Measurements from ENCODE around the gene TACR1. TPM values are rescaled to one million over a fixed set of nuclear protein-coding genes. Genes with fewer than 3 reads are reported as not detected.

The TACR1 gene
- total and polyA plus RNA-seq, 2 donors (not counting 1 experiment from before 2014, with no cell fraction given), result 0.01 to 0.05 TPM

- H3K79me2 ChIP-seq (ENCODE audit: control insufficient read depth, insufficient read depth, low read length), result no peaks in the 10 kb centered on the region
- TF ChIP-seq CTCF (IDR thresholded peaks at IDR 0.05) (no peak), EZH2 (IDR thresholded peaks at IDR 0.05; ENCODE audit: borderline replicate concordance, insufficient read depth, low read depth, low read length, poor library complexity, severe bottlenecking) (no peak)
- no peaks in the 10 kb centered on the region for H4K20me1 ChIP-seq (ENCODE audit: control insufficient read depth, insufficient read depth, low read length, poor library complexity, severe bottlenecking)
- H3K4me1 Mint-ChIP-seq, result no peaks in the 10 kb centered on the region
- CTCF ChIA-PET, result no interaction called here
- no peak overlapping the region for H3K27ac Mint-ChIP-seq
- no peaks in the 10 kb centered on the region for H3K9me3 Mint-ChIP-seq (ENCODE audit: insufficient read depth)
- no peak overlapping the region for H3K4me3 ChIP-seq (ENCODE audit: control extremely low read depth in 1 of 5, extremely low read depth in 1 of 5, insufficient read depth in 1 of 5, low read depth in 2 of 5, low read length in 4 of 5)
- POLR2A ChIA-PET, result no interaction called here
- H3K27ac ChIP-seq (ENCODE audit: low read length in 2 of 2), result no peak overlapping the region
- intact Hi-C loops (cut with micrococcal nuclease), result no loop called here
- no peak overlapping the region for H3K9ac ChIP-seq (ENCODE audit: low read length)
- ATAC-seq (ENCODE audit: low read depth), result no peak
- H3K27me3 ChIP-seq (replicated peaks in 1 of 4; ENCODE audit: control extremely low read depth in 1 of 4, control insufficient read depth in 3 of 4, insufficient read depth in 4 of 4, low read length in 3 of 4), result peaks cover 0 to 2% (median 0%) of the 10 kb centered on the region in 4 experiments
- H3K36me3 ChIP-seq (replicated peaks in 1 of 2; ENCODE audit: control extremely low read depth in 1 of 2, control insufficient read depth in 1 of 2, extremely low read depth in 1 of 2, insufficient read depth in 2 of 2, low read length in 1 of 2), result no peaks in the 10 kb centered on the region
- DNase-seq, result no peak
- no peak overlapping the region for H3K4me3 Mint-ChIP-seq
- no peaks in the 10 kb centered on the region for H3K4me1 ChIP-seq (ENCODE audit: control insufficient read depth in 2 of 2, insufficient read depth in 2 of 2, low read length in 2 of 2)
- H3K27me3 Mint-ChIP-seq, result peaks cover 6% of the 10 kb centered on the region
- H3K4me2 ChIP-seq (replicated peaks; ENCODE audit: low read depth, low read length, poor library complexity, severe bottlenecking), result no peak overlapping the region
- no peak overlapping the region for H2AFZ ChIP-seq (ENCODE audit: insufficient read depth, low read depth, low read length, poor library complexity, severe bottlenecking)
- no peaks in the 10 kb centered on the region for H3K9me3 ChIP-seq (ENCODE audit: control extremely low read depth in 1 of 3, control insufficient read depth in 2 of 3, insufficient read depth in 1 of 3, low read length in 2 of 3)
- 100% methylated on average over 2 of the region's 3 CpGs for WGBS (ENCODE audit: insufficient coverage)
These were observed 23.9 kb downstream of the TACR1 start for GRCh38 chr2:75175456-75175855.

- no peak overlapping the region for H3K9ac ChIP-seq (ENCODE audit: low read length)
- intact Hi-C loops (cut with micrococcal nuclease), result no loop called here
- ChIA-PET POLR2A (no interaction called here), CTCF (no interaction called here)
- H3K27me3 Mint-ChIP-seq, result peaks cover 8% of the 10 kb centered on the region
- H3K9me3 Mint-ChIP-seq (ENCODE audit: insufficient read depth), result no peaks in the 10 kb centered on the region
- no peaks in the 10 kb centered on the region for H3K4me1 ChIP-seq (ENCODE audit: control insufficient read depth in 2 of 2, insufficient read depth in 2 of 2, low read length in 2 of 2)
- H3K27me3 ChIP-seq (replicated peaks in 1 of 4; ENCODE audit: control extremely low read depth in 1 of 4, control insufficient read depth in 3 of 4, insufficient read depth in 4 of 4, low read length in 3 of 4), result peaks cover 0 to 2% (median 0%) of the 10 kb centered on the region in 4 experiments
- no peak overlapping the region for H3K4me2 ChIP-seq (replicated peaks; ENCODE audit: low read depth, low read length, poor library complexity, severe bottlenecking)
- no peak overlapping the region for H3K27ac ChIP-seq (ENCODE audit: low read length in 2 of 2)
- H3K79me2 ChIP-seq (ENCODE audit: control insufficient read depth, insufficient read depth, low read length), result no peaks in the 10 kb centered on the region
- no peak for TF ChIP-seq EZH2 (IDR thresholded peaks at IDR 0.05; ENCODE audit: borderline replicate concordance, insufficient read depth, low read depth, low read length, poor library complexity, severe bottlenecking)
- no peak for TF ChIP-seq CTCF (IDR thresholded peaks at IDR 0.05)
- no peaks in the 10 kb centered on the region for H3K9me3 ChIP-seq (ENCODE audit: control extremely low read depth in 1 of 3, control insufficient read depth in 2 of 3, insufficient read depth in 1 of 3, low read length in 2 of 3)
- no peaks in the 10 kb centered on the region for H3K4me1 Mint-ChIP-seq
- no peak for ATAC-seq (ENCODE audit: low read depth)
- no peak for DNase-seq
- H4K20me1 ChIP-seq (ENCODE audit: control insufficient read depth, insufficient read depth, low read length, poor library complexity, severe bottlenecking), result no peaks in the 10 kb centered on the region
- no peak overlapping the region for H2AFZ ChIP-seq (ENCODE audit: insufficient read depth, low read depth, low read length, poor library complexity, severe bottlenecking)
- no CpG with 5 or more reads among the region's 2 CpGs for WGBS (ENCODE audit: insufficient coverage)
- no peak overlapping the region for H3K27ac Mint-ChIP-seq
- no peaks in the 10 kb centered on the region for H3K36me3 ChIP-seq (replicated peaks in 1 of 2; ENCODE audit: control extremely low read depth in 1 of 2, control insufficient read depth in 1 of 2, extremely low read depth in 1 of 2, insufficient read depth in 2 of 2, low read length in 1 of 2)
- no peak overlapping the region for H3K4me3 ChIP-seq (ENCODE audit: control extremely low read depth in 1 of 5, extremely low read depth in 1 of 5, insufficient read depth in 1 of 5, low read depth in 2 of 5, low read length in 4 of 5)
- no peak overlapping the region for H3K4me3 Mint-ChIP-seq
These were observed 24.3 kb downstream of the TACR1 start for GRCh38 chr2:75174981-75175380.

All from B cell (primary cell).